ENCODE results near the gene RINT1.

Gene RINT1

DNA sequence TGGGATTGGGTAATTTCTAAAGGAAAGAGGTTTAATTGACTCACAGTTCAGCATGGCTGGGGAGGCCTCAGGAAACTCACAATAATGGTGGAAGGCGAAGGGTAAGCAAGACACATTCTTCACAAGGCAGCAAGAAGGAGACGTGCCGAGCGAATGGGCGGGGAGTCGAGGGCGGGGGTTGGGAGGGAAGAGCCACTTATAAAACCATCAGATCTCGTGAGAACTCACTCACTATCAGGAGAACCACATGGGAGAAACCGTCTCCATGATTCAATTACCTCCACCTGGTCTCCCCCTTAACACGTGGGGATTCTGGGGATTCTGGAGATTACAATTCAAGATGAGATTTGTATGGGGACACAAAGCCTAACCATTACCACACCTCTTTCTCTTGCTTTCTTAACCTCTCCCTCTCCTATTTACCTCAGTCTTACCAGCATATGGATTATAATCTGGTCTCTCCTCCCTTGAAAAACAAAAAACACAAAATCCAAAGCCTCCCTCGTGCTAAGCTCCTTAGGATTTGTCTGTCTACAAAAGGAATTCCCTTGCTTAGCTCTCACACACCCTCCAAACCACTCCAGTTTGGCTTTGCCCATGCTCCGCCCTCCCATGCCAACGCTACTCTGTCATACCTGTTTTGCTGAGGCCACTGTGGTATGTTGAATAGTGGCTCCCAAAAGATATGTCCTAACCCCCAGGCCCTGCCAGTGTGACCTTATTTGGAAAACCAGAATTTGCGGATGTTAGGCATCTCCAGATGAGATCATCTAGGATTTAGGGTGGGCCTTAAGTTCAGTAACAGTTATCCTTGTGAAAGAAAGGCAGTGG, 68.9 kb downstream of the RINT1 start:
- DNase-seq: no peak

DNA sequence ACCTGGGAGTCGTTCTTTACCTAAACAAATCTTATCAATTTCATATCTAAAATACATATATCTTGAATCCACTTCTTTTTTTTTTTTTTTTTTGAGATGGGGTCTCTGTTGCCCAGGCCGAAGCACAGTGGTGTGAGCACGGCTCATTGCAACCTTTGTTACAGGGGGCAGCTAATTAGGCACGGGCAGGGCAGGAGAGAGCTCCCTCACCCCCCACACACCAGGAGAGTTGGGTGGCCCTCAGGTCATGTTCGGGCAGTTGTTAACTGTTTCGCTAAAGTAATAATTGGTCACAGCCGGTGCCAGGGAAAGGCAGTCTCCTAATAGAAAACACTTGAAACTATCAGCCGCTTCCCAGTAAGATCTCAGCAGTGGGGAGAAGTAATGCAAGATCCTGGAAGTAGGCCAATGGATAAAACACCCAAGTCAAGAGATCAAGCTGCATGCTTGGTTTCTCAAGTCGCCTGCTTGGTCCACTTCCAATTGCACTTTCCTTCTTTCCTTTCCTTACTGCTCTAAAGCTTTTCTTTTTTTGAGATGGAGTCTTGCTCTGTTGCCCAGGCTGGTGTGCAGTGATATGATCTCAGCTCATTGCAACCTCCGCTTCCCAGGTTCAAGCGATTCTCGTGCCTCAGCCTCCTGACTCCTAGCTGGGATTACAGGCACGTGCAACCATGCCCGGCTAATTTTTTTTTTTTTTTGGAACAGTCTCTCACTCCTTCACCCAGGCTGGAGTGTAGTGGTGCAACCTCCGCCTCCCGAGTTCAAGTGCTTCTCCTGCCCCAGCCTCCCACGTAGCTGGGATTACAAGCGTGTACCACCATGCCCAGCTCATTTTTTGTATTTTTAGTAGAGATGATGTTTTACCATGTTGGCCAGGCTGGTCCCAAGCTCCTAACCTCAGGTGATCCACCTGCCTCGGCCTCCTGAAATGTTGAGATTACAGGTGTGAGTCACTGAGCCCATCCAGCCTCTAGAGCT, 70.6 kb downstream of the RINT1 start:
- DNase-seq: no peak

DNA sequence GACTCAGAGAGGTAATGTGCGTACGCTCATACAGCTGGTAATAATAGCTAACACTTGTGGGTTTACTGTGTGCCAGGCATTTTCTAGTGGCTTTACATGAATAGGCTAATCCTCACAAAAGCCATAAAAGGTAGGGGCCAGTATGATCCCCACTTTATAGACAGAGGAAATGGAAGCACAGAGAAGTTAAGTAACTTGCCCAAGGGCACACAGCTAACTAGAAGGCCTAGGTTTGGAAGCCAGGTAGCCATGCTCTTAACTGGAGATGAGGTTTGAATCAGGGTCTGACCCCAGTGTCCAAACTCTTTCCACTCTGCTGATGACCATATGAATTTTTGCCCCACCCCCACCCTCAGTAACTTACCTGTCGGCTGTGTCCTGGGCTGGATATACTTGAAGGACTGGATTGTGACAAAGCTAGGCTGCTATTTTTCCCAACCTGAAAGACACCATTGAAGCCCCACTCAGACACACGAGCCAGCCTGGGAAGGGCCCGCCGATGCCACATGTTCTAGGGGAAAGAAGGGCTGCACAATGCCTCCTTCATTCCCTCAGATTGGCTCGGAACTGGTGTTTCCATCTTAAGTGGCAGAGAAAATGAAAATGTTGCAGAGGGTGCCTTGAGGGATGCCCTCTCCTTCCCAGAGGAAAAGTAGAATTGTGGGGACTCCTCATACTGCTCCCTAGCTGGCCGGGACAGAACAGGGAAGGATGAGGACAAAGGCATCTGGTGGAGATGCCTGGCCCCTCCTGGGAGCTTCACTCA, 78.3 kb downstream of the RINT1 start:
- no peak for DNase-seq

DNA sequence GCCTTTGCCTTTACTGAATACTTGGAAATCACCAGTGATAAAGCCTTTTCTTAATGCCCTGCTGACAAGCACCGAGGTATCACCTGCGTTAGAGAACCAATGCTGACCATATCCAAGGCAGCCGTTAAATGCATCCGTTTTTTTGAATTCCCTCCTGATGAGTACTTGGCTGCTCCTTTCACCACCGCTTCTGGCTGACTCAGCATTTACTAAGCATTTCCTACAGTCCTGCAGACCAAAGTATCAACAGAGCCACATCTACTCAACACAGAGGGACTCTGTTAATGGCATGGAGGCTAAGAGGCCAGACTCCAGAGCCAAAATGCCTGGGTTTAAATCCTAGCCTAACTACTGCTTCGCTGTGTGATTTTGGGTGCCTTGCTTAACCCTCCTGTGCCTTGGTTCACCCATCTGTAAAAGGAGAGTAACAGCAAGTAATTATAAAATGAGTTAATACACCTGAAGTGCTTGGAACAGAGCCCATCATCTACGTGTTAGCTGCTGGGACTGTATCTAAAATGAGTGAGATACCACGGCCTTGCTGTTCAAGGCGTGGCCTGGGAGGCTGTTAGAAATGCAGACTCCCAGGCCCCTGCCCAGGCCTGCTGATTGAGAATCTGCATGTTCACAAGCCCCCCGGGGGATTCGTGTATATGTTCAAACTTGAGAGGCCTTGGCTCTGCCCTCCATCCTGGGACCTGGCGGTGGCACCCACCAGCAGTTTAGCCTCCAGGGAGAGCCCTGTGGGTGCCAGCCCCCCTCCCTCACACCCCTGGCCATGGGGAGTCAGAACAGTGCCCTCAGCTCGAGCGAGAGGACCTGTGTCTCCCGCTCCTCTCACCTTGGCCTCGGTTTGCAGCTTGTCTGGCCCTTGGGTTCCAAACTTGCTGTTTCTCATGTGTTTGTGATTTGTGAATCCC, 80.1 kb downstream of the RINT1 start:
- no peak for DNase-seq

DNA sequence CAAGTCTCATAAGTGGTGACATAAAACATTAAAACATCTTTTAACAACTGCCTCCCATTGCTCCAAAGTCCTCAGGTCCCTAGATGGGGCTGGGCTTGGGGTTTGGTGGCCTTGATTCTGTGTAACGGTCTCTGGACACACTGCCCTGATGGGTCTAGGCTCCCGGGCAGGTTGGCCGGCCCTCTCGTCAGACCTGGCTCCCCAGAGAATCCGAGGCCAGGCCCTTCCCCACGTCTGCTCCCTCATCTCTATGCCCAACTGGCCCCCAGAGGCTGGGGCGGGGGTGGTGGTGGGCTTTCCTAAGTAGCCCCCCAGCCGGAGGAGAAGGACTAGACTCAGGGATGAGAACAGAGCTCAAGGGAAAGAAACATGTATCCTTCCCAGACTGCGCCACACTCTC, 80.8 kb downstream of the RINT1 start:
- DNase-seq: no peak

DNA sequence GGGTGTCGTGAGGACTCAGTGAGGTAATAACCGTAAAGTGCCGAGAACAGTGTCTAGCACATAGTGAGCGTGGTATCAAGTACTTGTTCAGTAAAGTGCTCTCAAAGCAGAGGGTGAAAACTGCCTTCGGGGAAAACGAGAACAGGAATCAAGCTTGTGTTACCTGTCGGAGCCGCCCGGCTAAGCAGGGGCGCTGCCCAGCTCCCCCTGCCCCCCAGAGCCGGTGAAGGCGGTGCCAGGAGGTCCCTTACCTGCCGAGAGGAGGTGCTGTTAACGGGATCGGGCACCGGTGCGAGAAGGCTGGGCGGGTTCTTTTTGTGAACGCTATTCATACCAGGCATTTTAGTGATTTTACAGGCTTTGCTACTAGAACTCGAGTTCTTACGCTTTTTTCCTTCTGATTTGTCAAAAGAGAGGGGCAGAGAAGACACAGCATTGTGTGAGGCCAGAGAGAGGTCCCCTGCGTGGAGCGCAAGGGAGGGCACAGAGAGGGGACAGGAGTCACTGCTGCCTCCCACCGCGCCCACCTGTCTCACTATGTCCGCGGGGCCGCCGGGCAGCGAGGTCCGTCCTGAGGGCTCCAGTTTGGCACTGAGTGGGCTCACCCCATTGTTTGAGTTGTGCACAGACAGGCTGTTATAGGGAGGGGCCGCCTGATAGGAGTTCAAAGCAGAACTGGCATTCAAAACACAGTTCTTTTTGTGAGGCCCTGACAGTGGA, 81.8 kb downstream of the RINT1 start:
- DNase-seq: no peak

DNA sequence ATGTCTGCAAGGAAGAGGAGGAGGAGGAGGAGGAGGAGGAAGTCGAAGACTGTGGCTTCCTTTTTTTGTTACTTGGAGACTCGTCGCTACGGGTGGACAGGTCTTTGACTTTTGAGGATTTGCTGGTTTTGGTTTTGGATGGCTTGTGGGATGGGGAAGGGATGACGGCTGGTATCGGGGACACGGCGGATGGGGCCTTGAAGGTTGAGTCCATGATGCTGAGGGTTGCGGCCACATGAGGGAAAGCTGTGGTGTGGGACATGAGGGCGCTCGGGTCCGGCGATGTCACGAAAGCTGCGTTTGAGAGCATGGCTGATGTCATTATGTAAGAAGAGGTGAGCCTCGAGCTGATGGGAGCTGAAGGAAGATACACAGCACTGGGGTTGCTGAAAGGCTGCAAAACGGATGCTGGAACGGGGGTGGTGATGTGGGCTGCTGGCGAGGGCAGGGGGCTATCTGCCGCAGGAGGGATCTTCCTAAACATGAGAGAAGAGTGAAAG, 82.4 kb downstream of the RINT1 start:
- DNase-seq: no peak
